HepG2 (cell line): ENCODE measurements around the gene POMP. TPM values are rescaled to one million over a fixed set of nuclear protein-coding genes. Genes with fewer than 3 reads are reported as not detected.

Experiments
- DDIT3 ChIP-seq: sonication (generic); formaldehyde crosslinking; IDR thresholded peaks from 2 replicates; pipeline ENCODE4 v1.4.0; 2020; ENCODE audit warnings: mild to moderate bottlenecking, missing genetic modification reagents
- EEA1 ChIP-seq: sonication (generic); formaldehyde crosslinking; IDR thresholded peaks from 2 replicates; pipeline ENCODE4 v1.5.1; 2020; ENCODE audit warnings: mild to moderate bottlenecking, missing genetic modification reagents, borderline replicate concordance
- HNF1A ChIP-seq, 2 experiments: sonication (generic) in 1 of 2; formaldehyde crosslinking in 1 of 2; IDR thresholded peaks; 2 replicates each; pipeline versions ENCODE4 v1.4.0 to v1.6.1; 2016 to 2020; ENCODE audit warnings: borderline replicate concordance in 1 of 2, low read depth in 1 of 2, mild to moderate bottlenecking in 1 of 2, missing genetic modification reagents in 1 of 2
- HOXA3 ChIP-seq: sonication (generic); formaldehyde crosslinking; IDR thresholded peaks from 2 replicates; pipeline ENCODE4 v1.5.0; 2020; ENCODE audit warnings: missing genetic modification reagents
- IRF2 ChIP-seq: IDR thresholded peaks from 2 replicates; pipeline ENCODE4 v1.6.1; 2018; ENCODE audit warnings: missing genetic modification reagents, missing compliant biosample characterization
- KLF16 ChIP-seq, 2 experiments: sonication (generic) in 1 of 2; formaldehyde crosslinking in 1 of 2; IDR thresholded peaks; 2 replicates each; pipeline versions ENCODE4 v1.6.1 to v1.8.0; 2016 to 2023; ENCODE audit warnings: missing genetic modification reagents in 2 of 2, missing compliant biosample characterization in 1 of 2
- MYNN ChIP-seq: sonication (generic); formaldehyde crosslinking; IDR thresholded peaks from 2 replicates; pipeline ENCODE4 v1.4.0; 2020; ENCODE audit warnings: mild to moderate bottlenecking, low read depth, missing genetic modification reagents
- NFYC ChIP-seq: IDR thresholded peaks from 2 replicates; pipeline ENCODE4 v1.6.1; 2016; ENCODE audit warnings: missing genetic modification reagents, missing compliant biosample characterization
- SIN3A ChIP-seq: IDR thresholded peaks from 2 replicates; pipeline ENCODE4 v1.6.1; 2011; ENCODE audit warnings: low read depth, mild to moderate bottlenecking, control low read depth, low read length, borderline replicate concordance
- SKI ChIP-seq: fragments of 450-650 bp; IDR thresholded peaks from one replicate; pipeline ENCODE4 v1.6.1; 2018; ENCODE audit warnings: mild to moderate bottlenecking; ENCODE audit not compliant: partially characterized antibody
- SOX5 ChIP-seq: IDR thresholded peaks from 2 replicates; pipeline ENCODE4 v1.6.1; 2016; ENCODE audit warnings: borderline replicate concordance
- SP4 ChIP-seq: sonication (generic); formaldehyde crosslinking; IDR thresholded peaks from 2 replicates; pipeline ENCODE4 v1.8.1; 2023; ENCODE audit warnings: mild to moderate bottlenecking, missing genetic modification reagents
- TCF12 ChIP-seq, 2 experiments: fragments of 450-650 bp in 1 of 2; sonication (generic) in 1 of 2; formaldehyde crosslinking in 1 of 2; IDR thresholded peaks; 2 replicates each; pipeline versions ENCODE4 v1.6.1 to v1.8.0; 2017 to 2022; ENCODE audit warnings: antibody characterized with exemption in 1 of 2, mild to moderate bottlenecking in 1 of 2, missing genetic modification reagents in 1 of 2, moderate library complexity in 1 of 2
- TEAD3 ChIP-seq: optimal IDR thresholded peaks from 2 replicates; pipeline ENCODE3; 2016; ENCODE audit warnings: borderline replicate concordance
- WIZ ChIP-seq: sonication (generic); formaldehyde crosslinking; IDR thresholded peaks from 2 replicates; pipeline ENCODE4 v1.5.1; 2020; ENCODE audit warnings: mild to moderate bottlenecking, missing genetic modification reagents
- ZC3H4 ChIP-seq: sonication (generic); formaldehyde crosslinking; IDR thresholded peaks from 2 replicates; pipeline ENCODE4 v1.4.0; 2020; ENCODE audit warnings: missing genetic modification reagents, borderline replicate concordance
- ZFP36L1 ChIP-seq: sonication (generic); formaldehyde crosslinking; IDR thresholded peaks from 2 replicates; pipeline ENCODE4 v1.8.0; 2022; ENCODE audit warnings: mild to moderate bottlenecking, missing genetic modification reagents, moderate library complexity
- ZKSCAN5 ChIP-seq: sonication (generic); formaldehyde crosslinking; IDR thresholded peaks from 2 replicates; pipeline ENCODE4 v1.5.1; 2020; ENCODE audit warnings: mild to moderate bottlenecking, missing genetic modification reagents
- ZNF138 ChIP-seq: sonication (generic); formaldehyde crosslinking; IDR thresholded peaks from 2 replicates; pipeline ENCODE4 v1.5.0; 2020; ENCODE audit warnings: mild to moderate bottlenecking, low read depth, missing genetic modification reagents
- ZNF431 ChIP-seq: sonication (generic); formaldehyde crosslinking; IDR thresholded peaks from 2 replicates; pipeline ENCODE4 v1.9.0; 2022; ENCODE audit warnings: missing genetic modification reagents, low read depth, mild to moderate bottlenecking, borderline replicate concordance
- ZNF446 ChIP-seq: sonication (generic); formaldehyde crosslinking; IDR thresholded peaks from 2 replicates; pipeline ENCODE4 v1.5.0; 2020; ENCODE audit warnings: mild to moderate bottlenecking, missing genetic modification reagents
- ZNF468 ChIP-seq: sonication (generic); formaldehyde crosslinking; IDR thresholded peaks from 2 replicates; pipeline ENCODE4 v1.8.0; 2022; ENCODE audit warnings: mild to moderate bottlenecking, moderate library complexity, missing genetic modification reagents
- ZNF550 ChIP-seq: sonication (generic); formaldehyde crosslinking; IDR thresholded peaks from 2 replicates; pipeline ENCODE4 v1.4.0; 2020; ENCODE audit warnings: mild to moderate bottlenecking, missing genetic modification reagents, borderline replicate concordance
- ZNF724P ChIP-seq: sonication (generic); formaldehyde crosslinking; IDR thresholded peaks from 2 replicates; pipeline ENCODE4 v1.8.0; 2022; ENCODE audit warnings: missing genetic modification reagents, borderline replicate concordance
- ZNF816 ChIP-seq: sonication (generic); formaldehyde crosslinking; IDR thresholded peaks from 2 replicates; pipeline ENCODE4 v1.8.0; 2022; ENCODE audit warnings: missing genetic modification reagents, mild to moderate bottlenecking, borderline replicate concordance
- polyA plus RNA-seq, 8 experiments: library from polyadenylated mRNA; depleted of rRNA in 3 of 8; stranded (reverse) in 7 of 8; unstranded in 1 of 8; fragments of >200 nt; fragmentation: Illumina TruSeq in 4 of 8; extraction: Trizol in 4 of 8; gene quantifications; 2 replicates each; pipeline versions ENCODE4 v1.2.1 to v1.2.3, GENCODE V29; 2011 to 2016; ENCODE audit warnings: low read depth in 4 of 8, missing spikeins in 1 of 8, mixed read lengths in 1 of 8; ENCODE audit not compliant: insufficient read depth in 1 of 8
- total RNA-seq, 5 experiments: library from RNA; depleted of rRNA; stranded (reverse); fragments of >200 nt; fragmentation: Illumina TruSeq; extraction: Trizol; gene quantifications; 2 replicates each; pipeline ENCODE4 v1.2.3, GENCODE V29; 2016; ENCODE audit warnings: low read depth in 1 of 5

POMP gene
- total and polyA plus RNA-seq, 2 of the 13 experiments (the other 11 are each of a cell fraction or from before 2014, with no cell fraction given) = 30.6 to 118 TPM

GRCh38 chr13:28658796-28659620 is at the start of gene POMP (continued):
- no peak for TF ChIP-seq HNF1A (IDR thresholded peaks at IDR 0.05; ENCODE audit: low read depth)
- peak; percentile 53; the same call in 1 of the 2 replicates for TF ChIP-seq HNF1A (CRISPR knock-in tag; IDR thresholded peaks at IDR 0.05; ENCODE audit: borderline replicate concordance)
- TF ChIP-seq MYNN = no peak
- TF ChIP-seq EEA1 (CRISPR knock-in tag) = peak; percentile 19; the same call in 1 of the 2 replicates
- TF ChIP-seq ZNF724P (CRISPR knock-in tag) = no peak
- peak; percentile 78 for TF ChIP-seq IRF2
- TF ChIP-seq NFYC (CRISPR knock-in tag) = no peak
- peak; percentile 88 for TF ChIP-seq HOXA3 (CRISPR knock-in tag)
- no peak; the same call in 1 of the 2 replicates for TF ChIP-seq ZNF446 (CRISPR knock-in tag)
- TF ChIP-seq ZNF138 (CRISPR knock-in tag) = 0 out of 2 replicates have a peak, but pooled peaks have one; percentile 73
- TF ChIP-seq ZC3H4 (CRISPR knock-in tag) = no peak
- TF ChIP-seq ZNF816 (CRISPR knock-in tag) = peak; percentile 84; the same call in 1 of the 2 replicates
- peak; percentile 73; the same call in 1 of the 2 replicates for TF ChIP-seq WIZ (CRISPR knock-in tag)
- no peak for TF ChIP-seq SOX5 (CRISPR knock-in tag)
- no peak for TF ChIP-seq TEAD3 (CRISPR knock-in tag)
- TF ChIP-seq TCF12 (IDR thresholded peaks at IDR 0.05) = no peak
- no peak for TF ChIP-seq TCF12 (CRISPR knock-in tag; IDR thresholded peaks at IDR 0.05)
- TF ChIP-seq ZNF550 (CRISPR knock-in tag) = peak; percentile 75; the same call in 1 of the 2 replicates
- TF ChIP-seq ZNF431 (CRISPR knock-in tag) = peak; percentile 66; the same call in 1 of the 2 replicates
- no peak for TF ChIP-seq ZFP36L1
- peak; percentile 23 for TF ChIP-seq SKI
- TF ChIP-seq ZNF468 (CRISPR knock-in tag) = no peak
- no peak for TF ChIP-seq ZKSCAN5
- peak; percentile 92; the same call in 1 of the 2 replicates for TF ChIP-seq SIN3A
- peak; percentile 25 to 64; a peak in 2 of 4 replicates for TF ChIP-seq KLF16 (CRISPR knock-in tag; IDR thresholded peaks at IDR 0.05)
- peak; percentile 64; the same call in 1 of the 2 replicates for TF ChIP-seq SP4
- no peak for TF ChIP-seq DDIT3 (CRISPR knock-in tag)
